HG03196 (cell line): ENCODE measurements around the gene MAPKAP1.
A peak's percentile ranks its signal among the peaks of the same experiment; 100 is the strongest.

Experiments
- ATAC-seq: cut with Tn5 transposase; IDR thresholded peaks from one replicate; pipeline ENCODE4 v1.9.1; 2021; ENCODE audit not compliant: unreplicated experiment

MAPKAP1 gene

DNA sequence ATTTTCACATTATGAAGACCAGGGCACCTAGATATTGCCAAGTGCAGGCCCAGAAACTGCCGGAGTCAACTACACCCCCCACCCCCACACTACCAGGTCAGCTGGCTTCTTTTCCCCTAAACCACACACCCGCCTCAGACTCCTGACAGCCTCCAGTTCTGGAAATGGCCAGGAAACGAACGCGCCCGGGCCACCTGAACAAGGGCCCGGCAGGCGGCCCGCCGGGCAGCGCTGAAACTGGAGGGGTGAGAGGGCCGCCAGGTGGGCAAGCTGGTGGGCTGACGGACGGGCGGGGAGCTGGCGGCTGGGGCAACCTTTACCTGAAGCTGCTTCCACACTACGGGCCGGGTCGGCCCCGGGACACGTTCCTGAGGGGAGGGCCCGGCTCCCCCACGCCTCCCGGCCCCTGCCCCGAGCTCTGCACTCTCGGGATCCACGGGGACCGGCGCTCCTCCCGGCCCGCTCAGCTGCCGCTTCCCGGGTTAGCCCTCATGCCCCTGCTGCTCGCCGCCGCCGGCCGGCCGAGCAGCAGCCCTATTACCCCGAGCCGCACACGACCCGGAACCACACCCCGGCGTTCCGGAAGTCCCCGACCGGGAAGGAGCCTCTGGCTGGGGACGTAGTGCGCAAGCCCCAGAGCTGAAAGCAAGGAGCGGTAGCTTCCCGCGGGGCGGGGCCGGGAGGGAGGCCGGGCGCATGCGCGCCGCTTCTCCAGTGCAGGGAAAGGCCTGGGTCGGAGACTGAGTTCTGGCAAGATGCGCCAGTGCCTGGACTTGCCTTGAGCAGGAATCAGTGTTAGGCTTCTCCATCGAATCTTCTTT, at the start of gene MAPKAP1:
Gene MAPKAP1, minus strand, starts transcription at position 558 of the 821 bp plus-strand sequence. CDS start 34,634 bp downstream, outside the sequence.
- peak; percentile 93 for ATAC-seq

DNA sequence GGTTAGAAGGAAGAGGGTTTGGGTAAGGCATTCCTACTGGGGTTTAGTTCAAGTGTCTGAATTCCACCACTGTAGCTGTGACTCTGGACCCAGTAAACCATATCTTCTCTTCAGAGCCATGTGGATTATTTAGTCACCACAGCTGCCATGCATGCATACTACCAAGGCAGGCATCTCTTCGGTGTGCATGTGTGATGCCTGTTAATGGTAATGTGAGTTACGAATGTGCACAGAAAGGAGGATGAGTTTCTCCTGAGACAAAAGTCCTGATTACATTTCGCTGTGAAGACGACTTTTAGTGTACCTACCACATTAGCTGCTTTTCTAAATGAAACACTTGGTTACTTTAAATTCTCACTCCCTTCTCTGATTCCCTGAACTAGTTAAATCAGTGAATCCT, 49.5 kb upstream of the MAPKAP1 start:
- no peak for ATAC-seq

DNA sequence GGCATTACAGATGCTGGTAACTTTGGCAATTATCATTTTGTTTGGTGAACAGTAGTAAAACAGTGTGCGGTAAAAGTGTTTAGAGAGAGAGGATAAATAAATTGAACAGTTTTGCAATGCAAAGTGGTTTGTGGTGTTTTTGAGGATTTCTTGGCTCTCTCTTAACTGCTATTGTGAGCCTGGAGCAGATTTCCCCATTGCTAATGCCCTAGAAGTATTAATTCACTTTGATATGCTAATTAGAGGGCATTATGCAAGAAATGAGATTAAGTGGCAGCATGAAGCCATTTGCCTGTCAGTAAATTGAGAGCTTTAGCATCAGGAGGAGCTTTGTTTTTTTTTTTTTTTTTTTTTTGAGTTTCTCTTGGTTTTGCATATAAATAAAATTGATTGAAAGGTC, 48.3 kb upstream of the MAPKAP1 start:
- no peak for ATAC-seq

- no peak for ATAC-seq
These were observed 47.1 kb upstream of the MAPKAP1 start for GRCh38 chr9:125754096-125754495.

GRCh38 chr9:125752070-125752628, 45.1 kb upstream of the MAPKAP1 start:
- no peak for ATAC-seq

DNA sequence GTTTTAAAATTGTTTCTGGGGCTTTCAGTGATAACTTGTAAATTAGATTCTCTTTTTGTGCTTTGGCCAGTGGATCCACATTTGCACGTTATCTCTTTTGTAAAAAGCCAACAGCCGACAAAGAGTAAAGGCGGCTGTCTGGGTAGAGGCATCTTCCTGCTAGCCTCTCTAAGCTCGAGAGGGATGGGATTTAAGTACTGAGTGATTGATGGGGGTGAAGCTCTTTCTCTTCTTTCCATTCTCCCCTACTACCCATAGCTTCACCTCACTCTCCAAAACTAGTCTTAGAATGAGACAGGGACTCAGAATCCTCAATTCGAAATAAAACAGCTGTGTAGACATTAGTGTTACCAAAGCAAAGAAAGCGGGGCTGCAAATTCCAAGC, 43.6 kb upstream of the MAPKAP1 start:
- ATAC-seq = no peak

- no peak for ATAC-seq
These were observed 43.1 kb upstream of the MAPKAP1 start for GRCh38 chr9:125749951-125750626.

- no peak for ATAC-seq
These were observed 42.4 kb upstream of the MAPKAP1 start for GRCh38 chr9:125749287-125749935.

GRCh38 chr9:125748446-125749099, 41.6 kb upstream of the MAPKAP1 start:
- no peak for ATAC-seq

GRCh38 chr9:125747765-125748445, 40.9 kb upstream of the MAPKAP1 start:
- no peak for ATAC-seq

DNA sequence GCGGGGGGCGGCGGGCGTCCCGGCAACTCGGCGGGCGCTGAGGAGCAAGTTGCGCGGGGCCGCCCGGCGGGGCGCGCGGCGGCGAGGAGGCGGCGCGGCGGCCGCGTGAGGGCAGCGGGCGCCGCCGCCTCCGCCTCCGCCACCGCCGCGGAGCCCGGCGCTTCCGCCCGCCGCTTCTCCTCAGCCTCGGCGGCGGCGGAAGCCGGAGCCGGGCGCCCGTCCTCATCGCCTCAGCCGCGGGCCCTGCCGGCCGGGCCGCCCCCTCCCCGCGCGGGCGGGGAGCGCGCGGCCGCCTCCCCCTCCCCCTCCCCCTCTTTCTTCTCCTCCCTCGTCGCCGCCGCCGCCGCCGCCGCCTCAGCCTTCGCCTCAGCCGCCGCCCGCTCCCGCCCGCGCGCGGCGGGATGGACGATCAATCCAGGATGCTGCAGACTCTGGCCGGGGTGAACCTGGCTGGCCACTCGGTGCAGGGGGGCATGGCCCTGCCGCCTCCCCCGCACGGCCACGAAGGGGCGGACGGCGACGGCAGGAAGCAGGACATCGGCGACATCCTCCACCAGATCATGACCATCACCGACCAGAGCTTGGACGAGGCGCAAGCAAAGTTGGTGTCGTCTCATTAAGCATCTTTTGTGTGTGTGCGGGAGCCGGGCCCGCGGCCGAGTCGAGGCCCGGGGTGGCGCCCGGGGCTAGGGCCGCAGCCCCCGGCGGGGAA, 40.2 kb upstream of the MAPKAP1 start, which contains the start of gene PBX3:
Gene PBX3, plus strand, starts transcription at position 321 of the 712 bp plus-strand sequence.
- ATAC-seq = peak; percentile 21

DNA sequence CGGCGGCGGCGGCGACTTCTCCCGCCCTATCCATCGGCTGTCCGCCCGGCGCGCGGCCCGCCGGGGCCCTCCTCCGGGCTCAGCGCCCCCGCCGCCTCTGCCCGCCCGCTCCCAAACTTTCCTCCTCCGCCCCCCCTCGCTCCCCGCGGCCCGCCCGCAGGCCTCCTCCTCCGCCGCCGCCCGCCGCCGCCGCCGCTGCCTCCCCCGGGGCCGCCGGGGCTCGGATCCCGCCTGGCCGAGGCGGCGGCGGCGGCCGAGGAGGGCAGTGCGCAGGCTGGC, 39.7 kb upstream of the MAPKAP1 start:
- ATAC-seq = peak; percentile 10

GRCh38 chr9:125746017-125746773, 39.2 kb upstream of the MAPKAP1 start:
- peak; percentile 64 for ATAC-seq

DNA sequence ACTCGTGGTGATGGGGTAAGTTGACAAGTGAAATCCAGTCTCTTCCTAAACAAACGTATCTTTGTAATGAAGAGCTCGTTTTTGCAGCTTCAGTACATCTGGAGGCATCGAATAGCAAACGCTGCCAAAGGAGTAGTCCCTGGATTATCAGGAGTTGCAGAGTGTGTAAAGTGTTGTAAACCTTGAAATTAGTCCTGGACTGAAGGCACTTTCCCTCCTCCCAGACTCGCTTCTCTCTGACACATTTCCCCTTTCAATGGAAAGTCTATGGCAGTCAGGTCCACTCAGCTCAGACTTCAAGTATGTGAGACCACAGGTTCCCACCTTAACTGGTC, 38.6 kb upstream of the MAPKAP1 start:
- ATAC-seq = no peak

DNA sequence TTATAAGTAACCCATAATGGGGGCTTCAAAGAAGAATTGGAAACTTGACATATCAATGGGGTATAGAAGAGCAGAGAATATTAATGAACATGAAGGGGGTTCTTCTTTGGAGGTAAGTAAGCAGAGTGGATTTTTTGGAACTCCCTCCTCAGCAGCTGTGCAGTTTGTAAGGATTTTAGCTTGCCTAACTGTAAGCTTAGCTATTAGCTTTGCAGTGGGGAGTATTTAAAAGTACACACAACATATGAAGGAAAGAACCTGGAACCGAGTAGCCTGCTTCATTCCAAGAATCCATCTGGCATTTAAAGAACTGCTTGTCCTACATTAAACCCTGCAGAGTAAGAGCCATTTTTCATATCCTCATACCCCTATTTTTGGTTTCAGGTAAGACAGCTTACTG, 38.0 kb upstream of the MAPKAP1 start:
- no peak for ATAC-seq

- no peak for ATAC-seq
These were observed 37.6 kb upstream of the MAPKAP1 start for GRCh38 chr9:125744616-125745015.

DNA sequence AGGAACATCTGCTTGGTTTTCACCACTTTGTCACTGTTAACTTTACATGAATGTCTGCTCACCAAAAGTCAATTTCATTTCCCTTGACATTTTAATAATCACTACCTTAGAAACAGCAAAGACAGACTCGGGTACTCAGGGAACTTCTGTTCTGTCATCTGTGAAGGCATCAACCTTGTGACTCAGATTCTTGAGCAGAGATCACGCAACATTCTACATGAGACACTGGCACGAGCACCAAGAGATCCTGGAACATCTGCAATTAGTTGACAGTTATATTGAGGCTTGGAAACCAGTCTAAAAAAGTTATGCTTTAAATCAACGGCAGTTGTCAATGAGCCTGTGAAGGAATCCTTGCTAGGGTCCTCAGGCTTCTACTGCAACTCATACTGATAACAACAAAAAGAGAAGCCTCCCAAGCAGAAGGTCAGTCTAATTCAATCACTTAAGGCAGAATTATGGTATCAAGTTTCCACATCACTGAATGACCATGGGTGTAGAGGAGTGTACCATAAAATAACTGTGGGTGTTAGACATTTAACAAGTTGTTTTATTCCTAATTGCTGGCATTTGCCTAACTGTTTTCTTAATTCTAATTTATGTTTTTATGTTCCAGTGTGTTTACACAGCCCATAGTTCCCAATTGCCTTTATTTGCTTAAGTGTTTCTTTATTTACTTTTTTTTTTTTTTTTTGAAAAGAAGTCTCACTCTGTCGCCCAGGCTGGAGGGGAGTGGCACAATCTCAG, 36.8 kb upstream of the MAPKAP1 start:
- ATAC-seq = no peak

- ATAC-seq = no peak
These were observed 35.6 kb upstream of the MAPKAP1 start for GRCh38 chr9:125742657-125743056.

DNA sequence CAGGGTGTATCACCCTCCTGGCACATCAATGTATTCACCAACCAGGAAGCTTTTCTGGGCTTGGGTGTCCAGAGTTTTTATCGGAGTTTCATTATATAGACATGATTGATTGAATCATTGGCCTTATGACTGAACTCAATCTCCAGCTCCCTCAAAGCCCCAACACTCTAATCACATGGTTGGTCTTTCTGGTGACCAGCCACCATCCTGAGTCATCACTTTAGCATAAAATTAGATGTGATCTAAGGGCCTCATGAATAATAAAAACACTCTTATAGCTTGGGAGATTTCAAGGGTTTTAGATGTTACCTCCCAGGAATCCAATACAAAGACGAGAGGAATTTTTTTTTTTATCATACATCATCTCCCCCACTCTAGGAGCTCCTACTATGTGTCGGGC, 32.4 kb upstream of the MAPKAP1 start:
- no peak for ATAC-seq
